Loucy (cell line): ENCODE measurements around the gene CDH13.

ENCODE experiments used
- H2AFZ ChIP-seq: fragments of 200-600 bp; sonication (generic); 2 replicates; pipeline ENCODE4 v1.6.0; 2016; ENCODE audit warnings: antibody characterized with exemption, mild to moderate bottlenecking, low read length, moderate library complexity
- H3F3A ChIP-seq: fragments of 200-600 bp; 2 replicates; pipeline ENCODE4 v1.6.0; 2016; ENCODE audit warnings: antibody characterized with exemption, low read depth, mild to moderate bottlenecking
- H3K27me3 ChIP-seq: fragments of 200-600 bp; sonication (generic); 2 replicates; pipeline ENCODE4 v1.6.1; 2014; ENCODE audit warnings: low read length, mild to moderate bottlenecking; ENCODE audit not compliant: insufficient read depth, poor library complexity, severe bottlenecking
- H3K36me3 ChIP-seq: fragments of 200-600 bp; sonication (generic); 2 replicates; pipeline ENCODE4 v1.6.1; 2016; ENCODE audit warnings: low read length; ENCODE audit not compliant: insufficient read depth
- H3K4me1 ChIP-seq: fragments of 200-600 bp; sonication (generic); 2 replicates; pipeline ENCODE4 v1.5.1; 2014; ENCODE audit warnings: low read length, mild to moderate bottlenecking; ENCODE audit not compliant: insufficient read depth, poor library complexity, severe bottlenecking
- H3K4me2 ChIP-seq: fragments of 200-600 bp; sonication (generic); 2 replicates; pipeline ENCODE4 v1.6.0; 2014; ENCODE audit warnings: antibody characterized with exemption, low read length, low read depth, mild to moderate bottlenecking; ENCODE audit not compliant: poor library complexity, severe bottlenecking
- H3K4me3 ChIP-seq: fragments of 200-600 bp; sonication (generic); 2 replicates; pipeline ENCODE4 v1.5.1; 2014; ENCODE audit warnings: low read length, mild to moderate bottlenecking, mixed read lengths; ENCODE audit not compliant: poor library complexity, severe bottlenecking
- H3K79me2 ChIP-seq: fragments of 200-600 bp; sonication (generic); 2 replicates; pipeline ENCODE4 v1.6.1; 2014; ENCODE audit warnings: low read length; ENCODE audit not compliant: insufficient read depth
- H3K9ac ChIP-seq: fragments of 200-600 bp; sonication (generic); 2 replicates; pipeline ENCODE4 v1.6.0; 2014; ENCODE audit warnings: mild to moderate bottlenecking, low read depth, low read length, moderate library complexity; ENCODE audit not compliant: poor library complexity, severe bottlenecking
- H3K9me2 ChIP-seq: fragments of 200-600 bp; sonication (generic); replicated peaks from 2 replicates; pipeline ENCODE4 v1.6.1; 2016; ENCODE audit warnings: low read depth, low read length, mixed read lengths
- H3K9me3 ChIP-seq: fragments of 200-600 bp; sonication (generic); 2 replicates; pipeline ENCODE4 v1.6.1; 2014; ENCODE audit warnings: mild to moderate bottlenecking, antibody characterized with exemption, low read length, low read depth; ENCODE audit not compliant: insufficient read depth
- H4K20me1 ChIP-seq: fragments of 200-600 bp; sonication (generic); 2 replicates; pipeline ENCODE4 v1.6.0; 2014; ENCODE audit warnings: antibody characterized with exemption, low read length, mild to moderate bottlenecking; ENCODE audit not compliant: insufficient read depth, poor library complexity, severe bottlenecking
- CTCF ChIP-seq: fragments of 200-600 bp; sonication (generic); conservative IDR thresholded peaks from 2 replicates; pipeline ENCODE4 v1.5.1; 2014; ENCODE audit warnings: mild to moderate bottlenecking, antibody characterized with exemption, low read length
- EZH2phosphoT487 ChIP-seq: fragments of 200-600 bp; IDR thresholded peaks from 2 replicates; pipeline ENCODE4 v1.6.1; 2018; ENCODE audit warnings: antibody characterized with exemption, mild to moderate bottlenecking, moderate library complexity, borderline replicate concordance

Gene CDH13

GRCh38 chr16:82773018-82773417, 146.2 kb downstream of the CDH13 start:
- no peaks in the 10 kb centered on the region for H3K9me2 ChIP-seq
- no peak overlapping the region for H3K9ac ChIP-seq
- H3K4me1 ChIP-seq: no peaks in the 10 kb centered on the region
- no peaks in the 10 kb centered on the region for H3K36me3 ChIP-seq
- H3K4me3 ChIP-seq: no peak overlapping the region
- TF ChIP-seq EZH2phosphoT487 (no peak), CTCF (no peak)
- no peaks in the 10 kb centered on the region for H3K27me3 ChIP-seq
- H2AFZ ChIP-seq: no peak overlapping the region
- H3K9me3 ChIP-seq: no peaks in the 10 kb centered on the region
- no peaks in the 10 kb centered on the region for H3K79me2 ChIP-seq
- H3K4me2 ChIP-seq: no peak overlapping the region
- no peaks in the 10 kb centered on the region for H4K20me1 ChIP-seq
- no peaks in the 10 kb centered on the region for H3F3A ChIP-seq

- no peaks in the 10 kb centered on the region for H3K9me2 ChIP-seq
- H4K20me1 ChIP-seq: no peaks in the 10 kb centered on the region
- H3K27me3 ChIP-seq: no peaks in the 10 kb centered on the region
- no peak overlapping the region for H2AFZ ChIP-seq
- TF ChIP-seq CTCF: no peak
- TF ChIP-seq EZH2phosphoT487: no peak
- no peaks in the 10 kb centered on the region for H3K9me3 ChIP-seq
- H3F3A ChIP-seq: no peaks in the 10 kb centered on the region
- H3K9ac ChIP-seq: no peak overlapping the region
- H3K36me3 ChIP-seq: no peaks in the 10 kb centered on the region
- H3K4me1 ChIP-seq: no peaks in the 10 kb centered on the region
- no peak overlapping the region for H3K4me3 ChIP-seq
- no peak overlapping the region for H3K4me2 ChIP-seq
- no peaks in the 10 kb centered on the region for H3K79me2 ChIP-seq
Observed at GRCh38 chr16:82776470-82777146, 149.8 kb downstream of the CDH13 start.

- TF ChIP-seq EZH2phosphoT487 (no peak), CTCF (no peak)
- H2AFZ ChIP-seq: no peak overlapping the region
- H3K36me3 ChIP-seq: no peaks in the 10 kb centered on the region
- H3K4me2 ChIP-seq: no peak overlapping the region
- H3K4me1 ChIP-seq: no peaks in the 10 kb centered on the region
- H3K9me2 ChIP-seq: no peaks in the 10 kb centered on the region
- no peak overlapping the region for H3K9ac ChIP-seq
- H3K4me3 ChIP-seq: no peak overlapping the region
- H3K27me3 ChIP-seq: no peaks in the 10 kb centered on the region
- no peaks in the 10 kb centered on the region for H3K9me3 ChIP-seq
- no peaks in the 10 kb centered on the region for H3F3A ChIP-seq
- H4K20me1 ChIP-seq: no peaks in the 10 kb centered on the region
- H3K79me2 ChIP-seq: no peaks in the 10 kb centered on the region
Observed at GRCh38 chr16:82782715-82783251, 156.0 kb downstream of the CDH13 start.
